Stomach (tissue), 9 donors: ENCODE data around the gene DOP1A. TPM values are rescaled to one million over a fixed set of nuclear protein-coding genes. Genes with fewer than 3 reads are reported as not detected.

Experiments used
- DNase-seq, 2 donors: peaks; one replicate each; pipeline versions ENCODE4 v3.0.0 to v3.0.0-alpha.2; 2013 to 2019
- H3K27ac ChIP-seq, 5 donors: fragments of 200-600 bp in 4 of 5; sonication (generic) in 4 of 5; one replicate each; pipeline ENCODE4 v1.5.1; 2013 to 2019; ENCODE audit warnings: mild to moderate bottlenecking in 1 of 5, moderate library complexity in 1 of 5
- H3K27me3 ChIP-seq, 3 donors: fragments of 200-600 bp; sonication (generic); one replicate each; pipeline ENCODE4 v1.5.1; 2017 to 2019; ENCODE audit warnings: mixed run types in 1 of 3
- H3K36me3 ChIP-seq, 4 donors: fragments of 200-600 bp; sonication (generic); 1 replicate in 3 of 4; 2 replicates in 1 of 4; pipeline ENCODE4 v1.5.1; 2016 to 2019
- H3K4me1 ChIP-seq, 4 donors: fragments of 200-600 bp; sonication (generic); one replicate each; pipeline ENCODE4 v1.5.1; 2016 to 2019
- H3K4me3 ChIP-seq, 4 donors: fragments of 200-600 bp; sonication (generic) in 3 of 4; one replicate each; pipeline ENCODE4 v1.5.1; 2016 to 2019; ENCODE audit warnings: mild to moderate bottlenecking in 1 of 4
- H3K9me3 ChIP-seq, 4 donors: fragments of 200-600 bp; sonication (generic); one replicate each; pipeline ENCODE4 v1.5.1; 2016 to 2019
- CTCF ChIP-seq, 7 experiments: fragments of 450-650 bp in 4 of 7; fragments of 200-600 bp in 3 of 7; sonication (generic) in 3 of 7; IDR thresholded peaks; one replicate each; pipeline ENCODE4 v1.5.1; 2016 to 2019; ENCODE audit warnings: antibody characterized with exemption in 7 of 7, control low read depth in 2 of 7, mild to moderate bottlenecking in 1 of 7
- EP300 ChIP-seq: sonication (generic); formaldehyde crosslinking; IDR thresholded peaks from one replicate; pipeline ENCODE4 v1.6.1; 2017; ENCODE audit warnings: antibody characterized with exemption
- POLR2A ChIP-seq, 4 donors: fragments of 450-650 bp; IDR thresholded peaks; one replicate each; pipeline ENCODE4 v1.6.1; 2016; ENCODE audit warnings: antibody characterized with exemption in 4 of 4, control low read depth in 2 of 4, mild to moderate bottlenecking in 1 of 4, moderate library complexity in 1 of 4
- POLR2AphosphoS5 ChIP-seq, 3 donors: sonication (generic); formaldehyde crosslinking; IDR thresholded peaks; one replicate each; pipeline ENCODE4 v1.6.1; 2016; ENCODE audit warnings: antibody characterized with exemption in 3 of 3
- WGBS, 5 donors: extraction: QIAGEN DNeasy Blood & Tissue Kit in 3 of 5; methylation state at CpG; one replicate each; pipeline versions ENCODE4 v1.1.5 to v1.1.7; 2013 to 2018; 5-methylcytosine and 5-hydroxymethylcytosine counted together
- intact Hi-C: fragments of 100-400 bp; cut with DNase I; formaldehyde crosslinking; loops from one replicate; pipeline ENCODE4 v1.15.1; 2023; ENCODE audit warnings: low total_unique reads
- polyA plus RNA-seq, 3 donors: library from polyadenylated mRNA; stranded (reverse); fragments of 200-250 nt; gene quantifications; one replicate each; pipeline ENCODE4 v1.2.3, GENCODE V29; 2013
- total RNA-seq, 5 donors: library from RNA; depleted of rRNA; stranded (reverse); fragments of >200 nt; gene quantifications; one replicate each; pipeline versions ENCODE4 v1.1.0 to v1.2.3, GENCODE V29; 2014 to 2016
- donor health status: healthy with polysubstance abuse.
- donor health status: Bipolar disorder and iron deficiency.
- donor health status: healthy.

Gene DOP1A
- total and polyA plus RNA-seq, 8 donors = 2.6 to 68.3 (median 16.3) TPM

DNA sequence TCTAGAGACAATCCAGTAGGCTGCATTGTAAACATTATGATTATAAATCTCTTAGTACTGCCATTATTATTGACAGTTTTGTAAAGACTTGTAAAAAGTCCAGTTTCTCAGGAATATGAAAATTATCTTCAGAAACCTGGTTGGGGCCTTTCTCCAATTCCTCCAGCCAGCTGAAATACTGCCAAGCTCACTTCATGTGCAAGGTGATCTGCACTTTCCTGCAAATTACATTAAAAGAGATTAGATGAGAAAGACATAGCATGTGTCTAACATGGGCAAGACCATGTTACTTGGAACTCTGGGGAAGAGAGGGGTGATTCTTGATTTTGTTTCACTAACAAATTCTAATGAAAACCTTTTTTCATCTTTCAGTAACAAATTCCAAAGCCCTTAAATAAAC lies 101.6 kb downstream of the DOP1A start:
- no peak overlapping the region for H3K4me3 ChIP-seq
- TF ChIP-seq CTCF (IDR thresholded peaks at IDR 0.05) (no peak), POLR2AphosphoS5 (IDR thresholded peaks at IDR 0.05) (no peak), POLR2A (IDR thresholded peaks at IDR 0.05) (no peak), EP300 (no peak)
- H3K9me3 ChIP-seq = no peaks in the 10 kb centered on the region
- peak overlapping the region in 1 of 5 donors; percentile 1 for H3K27ac ChIP-seq
- H3K36me3 ChIP-seq = peaks cover 43 to 100% (median 99%) of the 10 kb centered on the region in 4 donors
- H3K27me3 ChIP-seq = no peaks in the 10 kb centered on the region
- H3K4me1 ChIP-seq = peaks cover 0 to 8% (median 0%) of the 10 kb centered on the region in 4 donors
- DNase-seq = no peak
- intact Hi-C loops = no loop called here

- peak in 1 of 2 donors; percentile 8 for DNase-seq
- intact Hi-C loops = no loop called here
- Histone ChIP-seq H3K9me3 (no peaks in the 10 kb centered on the region), H3K27ac (peak overlapping the region in 1 of 5 donors; percentile 8), H3K27me3 (no peaks in the 10 kb centered on the region), H3K36me3 (peaks cover 43 to 100% (median 99%) of the 10 kb centered on the region in 4 donors), H3K4me1 (peaks cover 0 to 8% (median 0%) of the 10 kb centered on the region in 4 donors), H3K4me3 (no peak overlapping the region)
- TF ChIP-seq POLR2AphosphoS5 (IDR thresholded peaks at IDR 0.05) (no peak), EP300 (no peak), CTCF (IDR thresholded peaks at IDR 0.05) (no peak), POLR2A (IDR thresholded peaks at IDR 0.05) (no peak)
- 41 to 69% (median 58%) methylated on average over 1 of the region's 1 CpG for WGBS, 5 donors
Observed at GRCh38 chr6:83169511-83169910, 102.0 kb downstream of the DOP1A start.

GRCh38 chr6:83176246-83176645 lies 108.8 kb downstream of the DOP1A start:
- intact Hi-C loops = no loop called here
- H3K4me1 ChIP-seq = no peaks in the 10 kb centered on the region
- H3K4me3 ChIP-seq = no peak overlapping the region
- H3K27me3 ChIP-seq = no peaks in the 10 kb centered on the region
- 72 to 86% (median 81%) methylated on average over 4 of the region's 4 CpGs for WGBS, 5 donors
- TF ChIP-seq EP300 (no peak), POLR2A (IDR thresholded peaks at IDR 0.05) (no peak), POLR2AphosphoS5 (IDR thresholded peaks at IDR 0.05) (no peak), CTCF (IDR thresholded peaks at IDR 0.05) (no peak)
- H3K27ac ChIP-seq = no peak overlapping the region
- H3K9me3 ChIP-seq = no peaks in the 10 kb centered on the region
- peaks cover 15 to 99% (median 93%) of the 10 kb centered on the region in 4 donors for H3K36me3 ChIP-seq
- DNase-seq = peak in 1 of 2 donors; percentile 28

- H3K36me3 ChIP-seq = peaks cover 26 to 99% (median 91%) of the 10 kb centered on the region in 4 donors
- TF ChIP-seq EP300 (no peak), CTCF (IDR thresholded peaks at IDR 0.05) (no peak), POLR2A (IDR thresholded peaks at IDR 0.05) (no peak), POLR2AphosphoS5 (IDR thresholded peaks at IDR 0.05) (no peak)
- DNase-seq = no peak
- no peaks in the 10 kb centered on the region for H3K4me1 ChIP-seq
- no peak overlapping the region for H3K4me3 ChIP-seq
- intact Hi-C loops = loop anchor here (10.0 kb wide), 1 partner anchor 106 kb away; no protein-coding TSS in a partner anchor
- H3K27ac ChIP-seq = no peak overlapping the region
- H3K9me3 ChIP-seq = no peaks in the 10 kb centered on the region
- H3K27me3 ChIP-seq = no peaks in the 10 kb centered on the region
Observed at GRCh38 chr6:83180426-83180950, 113.0 kb downstream of the DOP1A start.
